HepG2 (cell line): ENCODE results near the gene CD302. TPM values are rescaled to one million over a fixed set of nuclear protein-coding genes. Genes with fewer than 3 reads are reported as not detected.

Experiments used
- ATAC-seq: fragments of 200-7000 bp; cut with Tn5 transposase; 3 replicates; pipeline ENCODE4 v1.9.1; 2020; ENCODE audit warnings: mild to moderate bottlenecking, moderate library complexity
- BruUV-seq: library from RNA; stranded (reverse); fragments of 400-500 nt; replicated peaks from 2 replicates; lab custom pipeline; 2021; lab: Mats Ljungman, UMichigan
- CTCF ChIA-PET: fragments of 300-600 bp; formaldehyde crosslinking; extraction: SDS; loops from one replicate; lab custom pipeline; 2021; ENCODE audit warnings: low total read pairs, inconsistent platforms, low intra/inter-chr PET ratio; lab: Yijun Ruan, JAX
- POLR2A ChIA-PET: fragments of 350-600 bp; sonication (Branson Sonifier 250); formaldehyde crosslinking; loops from one replicate; lab custom pipeline; 2020; ENCODE audit warnings: antibody characterized with exemption, inconsistent platforms; lab: Yijun Ruan, JAX
- DNase-seq: peaks from one replicate; pipeline ENCODE4 v3.0.0-alpha.2; 2015; ENCODE audit warnings: low spot score
- FAIRE-seq: peaks from 3 replicates; lab custom pipeline; 2011; peaks lifted over from hg19 to GRCh38; lab: Jason Lieb, UNC
- H2AFZ ChIP-seq: one replicate; pipeline ENCODE4 v1.6.1; 2011; ENCODE audit warnings: low read length, inconsistent platforms
- H3K27ac ChIP-seq: fragments of 300-600 bp; 3 replicates; pipeline ENCODE4 v1.8.0; 2011; ENCODE audit warnings: mixed run types, mild to moderate bottlenecking, mixed read lengths, low read length, inconsistent platforms; ENCODE audit not compliant: insufficient read depth; ENCODE audit errors: extremely low read length
- H3K27me3 ChIP-seq, 2 experiments: fragments of 200-600 bp in 1 of 2; 2 replicates in 1 of 2; 3 replicates in 1 of 2; pipeline versions ENCODE4 v1.6.0 to v1.8.0; 2011; ENCODE audit warnings: low read length in 2 of 2, mild to moderate bottlenecking in 2 of 2, moderate library complexity in 2 of 2, inconsistent platforms in 1 of 2; ENCODE audit not compliant: insufficient read depth in 2 of 2, control insufficient read depth in 1 of 2
- H3K36me3 ChIP-seq, 2 experiments: fragments of 200-600 bp in 1 of 2; replicated peaks in 1 of 2; 2 replicates in 1 of 2; 3 replicates in 1 of 2; pipeline versions ENCODE4 v1.5.1 to v1.8.0; 2011; ENCODE audit warnings: low read length in 2 of 2, inconsistent platforms in 1 of 2; ENCODE audit not compliant: insufficient read depth in 2 of 2, control insufficient read depth in 1 of 2
- H3K4me1 ChIP-seq: 2 replicates; pipeline ENCODE4 v1.5.1; 2012; ENCODE audit warnings: low read length, inconsistent platforms; ENCODE audit not compliant: insufficient read depth
- H3K4me2 ChIP-seq: 2 replicates; pipeline ENCODE4 v1.6.0; 2011; ENCODE audit warnings: low read depth, low read length, inconsistent platforms
- H3K4me3 ChIP-seq, 3 experiments: fragments of 200-600 bp in 1 of 3; sonication (generic), shearing (Covaris generic) in 1 of 3; replicated peaks in 1 of 3; 2 replicates each; pipeline ENCODE4 v1.5.1; 2011 to 2016; ENCODE audit warnings: low read length in 3 of 3, inconsistent platforms in 2 of 3, low read depth in 2 of 3, mild to moderate bottlenecking in 2 of 3, control low read depth in 1 of 3, mixed read lengths in 1 of 3; ENCODE audit not compliant: insufficient read depth in 1 of 3
- H3K79me2 ChIP-seq: one replicate; pipeline ENCODE4 v1.6.1; 2011; ENCODE audit warnings: low read length, inconsistent platforms; ENCODE audit not compliant: insufficient read depth
- H3K9ac ChIP-seq: 2 replicates; pipeline ENCODE4 v1.6.0; 2011; ENCODE audit warnings: mild to moderate bottlenecking, low read depth, low read length, inconsistent platforms; ENCODE audit not compliant: insufficient read depth
- H3K9me3 ChIP-seq: 2 replicates; pipeline ENCODE4 v1.5.1; 2012; ENCODE audit warnings: mild to moderate bottlenecking, low read length
- H4K20me1 ChIP-seq: 2 replicates; pipeline ENCODE4 v1.6.0; 2011; ENCODE audit warnings: inconsistent platforms, mild to moderate bottlenecking, low read length, moderate library complexity; ENCODE audit not compliant: insufficient read depth
- ADNP ChIP-seq: sonication (generic); formaldehyde crosslinking; IDR thresholded peaks from 2 replicates; pipeline ENCODE4 v1.4.0; 2020; ENCODE audit warnings: missing genetic modification reagents
- CHCHD3 ChIP-seq: sonication (generic); formaldehyde crosslinking; IDR thresholded peaks from 2 replicates; pipeline ENCODE4 v1.8.0; 2022; ENCODE audit warnings: mild to moderate bottlenecking, missing genetic modification reagents, moderate library complexity
- ELF4 ChIP-seq: sonication (generic); formaldehyde crosslinking; IDR thresholded peaks from 2 replicates; pipeline ENCODE4 v1.5.0; 2020; ENCODE audit warnings: missing genetic modification reagents, mild to moderate bottlenecking, moderate library complexity, borderline replicate concordance
- FIP1L1 ChIP-seq: fragments of 200-400 bp; formaldehyde crosslinking; IDR thresholded peaks from 2 replicates; pipeline ENCODE4 v1.6.1; 2018; ENCODE audit warnings: low read depth, mild to moderate bottlenecking, low read length, moderate library complexity, borderline replicate concordance; ENCODE audit not compliant: insufficient read depth
- KAT7 ChIP-seq: IDR thresholded peaks from 2 replicates; pipeline ENCODE4 v1.6.1; 2018; ENCODE audit warnings: borderline replicate concordance, missing compliant biosample characterization
- KLF11 ChIP-seq: IDR thresholded peaks from 2 replicates; pipeline ENCODE4 v1.6.1; 2016; ENCODE audit warnings: missing compliant biosample characterization
- NCOR1 ChIP-seq: fragments of 200-600 bp; sonication (generic); IDR thresholded peaks from 2 replicates; pipeline ENCODE4 v1.7.0; 2017; ENCODE audit warnings: antibody characterized with exemption, low read length, borderline replicate concordance
- ONECUT2 ChIP-seq: sonication (generic); formaldehyde crosslinking; IDR thresholded peaks from 2 replicates; pipeline ENCODE4 v1.4.0; 2020; ENCODE audit warnings: missing genetic modification reagents
- POLR2A ChIP-seq, 2 experiments: IDR thresholded peaks; 2 replicates each; pipeline ENCODE4 v1.6.1; 2011; ENCODE audit warnings: low read depth in 2 of 2, low read length in 2 of 2, mild to moderate bottlenecking in 1 of 2, moderate library complexity in 1 of 2; ENCODE audit not compliant: insufficient read depth in 1 of 2
- RAD21 ChIP-seq: fragments of 450-650 bp; formaldehyde crosslinking; IDR thresholded peaks from 2 replicates; pipeline ENCODE4 v1.5.0; 2020; ENCODE audit warnings: mild to moderate bottlenecking
- RBM22 ChIP-seq: fragments of 200-400 bp; formaldehyde crosslinking; optimal IDR thresholded peaks from 2 replicates; pipeline ENCODE3; 2017; ENCODE audit warnings: mild to moderate bottlenecking, low read length, moderate library complexity
- ZFP37 ChIP-seq: sonication (generic); formaldehyde crosslinking; IDR thresholded peaks from 2 replicates; pipeline ENCODE4 v1.4.0; 2020; ENCODE audit warnings: missing genetic modification reagents, borderline replicate concordance
- ZNF691 ChIP-seq: sonication (generic); formaldehyde crosslinking; IDR thresholded peaks from 2 replicates; pipeline ENCODE4 v1.4.0; 2020; ENCODE audit warnings: missing genetic modification reagents, low read depth, mild to moderate bottlenecking, borderline replicate concordance
- WGBS: methylation state at CpG from one replicate; pipeline ENCODE4 v1.1.6; 2017; ENCODE audit warnings: low lambda C conversion rate; 5-methylcytosine and 5-hydroxymethylcytosine counted together
- in situ Hi-C: cut with HindIII; loops from 2 replicates; pipeline ENCODE4 v1.10.0; 2017; ENCODE audit warnings: low pct_unique_long_range_greater_than_20kb; ENCODE audit not compliant: extremely low pct_ligation_motif_present
- intact Hi-C: fragments of 100-400 bp; cut with micrococcal nuclease; formaldehyde crosslinking; loops from one replicate; pipeline ENCODE4 v1.10.0; 2022; ENCODE audit not compliant: unreplicated experiment
- polyA plus RNA-seq, 8 experiments: library from polyadenylated mRNA; depleted of rRNA in 3 of 8; stranded (reverse) in 7 of 8; unstranded in 1 of 8; fragments of >200 nt; fragmentation: Illumina TruSeq in 4 of 8; extraction: Trizol in 4 of 8; gene quantifications; 2 replicates each; pipeline versions ENCODE4 v1.2.1 to v1.2.3, GENCODE V29; 2011 to 2016; ENCODE audit warnings: low read depth in 4 of 8, missing spikeins in 1 of 8, mixed read lengths in 1 of 8; ENCODE audit not compliant: insufficient read depth in 1 of 8
- total RNA-seq, 5 experiments: library from RNA; depleted of rRNA; stranded (reverse); fragments of >200 nt; fragmentation: Illumina TruSeq; extraction: Trizol; gene quantifications; 2 replicates each; pipeline ENCODE4 v1.2.3, GENCODE V29; 2016; ENCODE audit warnings: low read depth in 1 of 5
- TF ChIP-seq, protein P1 (sequence below): sonication (generic); formaldehyde crosslinking; IDR thresholded peaks from 2 replicates; pipeline ENCODE4 v1.4.0; 2020; ENCODE audit warnings: missing genetic modification reagents

Gene CD302
- total and polyA plus RNA-seq, 2 of the 13 experiments (the other 11 are each of a cell fraction or from before 2014, with no cell fraction given), result 8.0 to 15.6 TPM

DNA sequence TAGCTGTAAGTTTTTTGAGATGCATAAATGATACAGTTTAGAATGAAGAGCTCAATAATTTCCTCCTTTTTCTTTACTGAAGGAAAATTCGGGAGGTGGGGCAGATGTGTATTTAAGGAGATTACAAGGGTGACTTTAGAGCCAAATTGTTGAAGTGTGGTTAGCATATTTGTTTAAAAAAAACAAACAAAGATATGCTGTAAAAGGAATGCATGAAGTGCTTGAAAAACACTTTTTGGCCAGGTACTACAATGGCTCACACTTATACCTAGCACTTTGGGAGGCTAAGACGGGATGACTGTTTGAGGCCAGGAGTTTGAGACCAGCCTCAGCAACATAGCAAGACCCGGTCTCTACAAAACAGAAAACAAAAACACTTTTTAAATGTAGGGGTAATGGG, 38.4 kb downstream of the CD302 start:
- no peaks in the 10 kb centered on the region for H3K27me3 ChIP-seq
- intact Hi-C loops, result loop anchor here (5.0 kb wide), 1 partner anchor 183 kb away; no protein-coding TSS in a partner anchor
- no peaks in the 10 kb centered on the region; the same call in 1 of the 2 replicates for H4K20me1 ChIP-seq
- DNase-seq (no peak), FAIRE-seq (no peak), ATAC-seq (no peak)
- in situ Hi-C loops, result no loop called here
- no peak overlapping the region for H2AFZ ChIP-seq
- H3K4me2 ChIP-seq, result no peak overlapping the region
- BruUV-seq, result no TSS peak
- no peak overlapping the region for H3K4me3 ChIP-seq
- CTCF ChIA-PET, result no interaction called here
- H3K4me1 ChIP-seq, result no peaks in the 10 kb centered on the region
- no peak for TF ChIP-seq KLF11 (CRISPR knock-in tag)
- TF ChIP-seq POLR2A (IDR thresholded peaks at IDR 0.05; ENCODE audit: insufficient read depth in 1 of 2, low read depth in 2 of 2, low read length in 2 of 2), result no peak
- TF ChIP-seq NCOR1, result no peak
- no peak for TF ChIP-seq ELF4 (CRISPR knock-in tag)
- TF ChIP-seq KAT7, result no peak
- TF ChIP-seq RBM22, result peak; percentile 44
- no peak for TF ChIP-seq FIP1L1
- POLR2A ChIA-PET, result no interaction called here
- no peak overlapping the region for H3K27ac ChIP-seq
- H3K36me3 ChIP-seq, result peaks cover 20 to 84% of the 10 kb centered on the region in 2 experiments
- H3K9ac ChIP-seq, result no peak overlapping the region
- WGBS, result 93% methylated on average over 3 of the region's 3 CpGs
- no peaks in the 10 kb centered on the region for H3K9me3 ChIP-seq
- no peaks in the 10 kb centered on the region for H3K79me2 ChIP-seq

DNA sequence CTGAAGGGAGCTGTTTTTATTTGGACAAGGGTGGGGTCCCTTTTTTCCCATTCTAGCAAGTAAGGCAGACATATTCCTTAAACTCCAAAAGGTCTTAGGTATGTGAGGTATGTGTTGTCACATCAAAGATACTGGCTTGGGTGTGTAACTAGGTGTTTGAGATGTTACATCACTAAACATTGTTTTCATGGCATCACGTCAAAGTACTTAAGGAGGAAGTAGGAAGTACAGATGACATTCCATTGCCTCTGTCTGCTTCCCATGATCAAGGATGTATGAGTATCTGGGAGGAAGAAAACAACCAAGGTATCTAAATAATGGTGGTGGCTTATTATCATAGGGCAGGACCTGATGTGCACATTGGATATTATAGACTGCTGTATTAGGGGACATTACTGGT, 39.3 kb downstream of the CD302 start:
- no TSS peak for BruUV-seq
- H3K27me3 ChIP-seq, result no peaks in the 10 kb centered on the region
- DNase-seq (no peak), FAIRE-seq (no peak), ATAC-seq (no peak)
- H3K4me1 ChIP-seq, result no peaks in the 10 kb centered on the region
- no peaks in the 10 kb centered on the region; the same call in 1 of the 2 replicates for H4K20me1 ChIP-seq
- POLR2A ChIA-PET, result interaction anchor here (0.6 kb wide), 1 partner anchor 144 kb away, joined by 3 read pairs; no protein-coding TSS in a partner anchor
- no peaks in the 10 kb centered on the region for H3K9me3 ChIP-seq
- H3K36me3 ChIP-seq, result peaks cover 24 to 89% of the 10 kb centered on the region in 2 experiments
- intact Hi-C loops, result loop anchor here (5.0 kb wide), 1 partner anchor 184 kb away; no protein-coding TSS in a partner anchor
- no peak overlapping the region for H3K9ac ChIP-seq
- in situ Hi-C loops, result no loop called here
- 86% methylated on average over 1 of the region's 1 CpG for WGBS
- H2AFZ ChIP-seq, result no peak overlapping the region
- no peak overlapping the region for H3K4me3 ChIP-seq
- peaks cover under 1% of the 10 kb centered on the region for H3K79me2 ChIP-seq
- H3K27ac ChIP-seq, result no peak overlapping the region
- CTCF ChIA-PET, result no interaction called here
- H3K4me2 ChIP-seq, result no peak overlapping the region
- TF ChIP-seq ONECUT2, result no peak
- no peak for TF ChIP-seq ZNF691 (CRISPR knock-in tag)
- TF ChIP-seq RAD21, result no peak
- TF ChIP-seq ADNP (CRISPR knock-in tag), result no peak
- no peak for TF ChIP-seq CHCHD3 (CRISPR knock-in tag)
- TF ChIP-seq, protein P1, sequence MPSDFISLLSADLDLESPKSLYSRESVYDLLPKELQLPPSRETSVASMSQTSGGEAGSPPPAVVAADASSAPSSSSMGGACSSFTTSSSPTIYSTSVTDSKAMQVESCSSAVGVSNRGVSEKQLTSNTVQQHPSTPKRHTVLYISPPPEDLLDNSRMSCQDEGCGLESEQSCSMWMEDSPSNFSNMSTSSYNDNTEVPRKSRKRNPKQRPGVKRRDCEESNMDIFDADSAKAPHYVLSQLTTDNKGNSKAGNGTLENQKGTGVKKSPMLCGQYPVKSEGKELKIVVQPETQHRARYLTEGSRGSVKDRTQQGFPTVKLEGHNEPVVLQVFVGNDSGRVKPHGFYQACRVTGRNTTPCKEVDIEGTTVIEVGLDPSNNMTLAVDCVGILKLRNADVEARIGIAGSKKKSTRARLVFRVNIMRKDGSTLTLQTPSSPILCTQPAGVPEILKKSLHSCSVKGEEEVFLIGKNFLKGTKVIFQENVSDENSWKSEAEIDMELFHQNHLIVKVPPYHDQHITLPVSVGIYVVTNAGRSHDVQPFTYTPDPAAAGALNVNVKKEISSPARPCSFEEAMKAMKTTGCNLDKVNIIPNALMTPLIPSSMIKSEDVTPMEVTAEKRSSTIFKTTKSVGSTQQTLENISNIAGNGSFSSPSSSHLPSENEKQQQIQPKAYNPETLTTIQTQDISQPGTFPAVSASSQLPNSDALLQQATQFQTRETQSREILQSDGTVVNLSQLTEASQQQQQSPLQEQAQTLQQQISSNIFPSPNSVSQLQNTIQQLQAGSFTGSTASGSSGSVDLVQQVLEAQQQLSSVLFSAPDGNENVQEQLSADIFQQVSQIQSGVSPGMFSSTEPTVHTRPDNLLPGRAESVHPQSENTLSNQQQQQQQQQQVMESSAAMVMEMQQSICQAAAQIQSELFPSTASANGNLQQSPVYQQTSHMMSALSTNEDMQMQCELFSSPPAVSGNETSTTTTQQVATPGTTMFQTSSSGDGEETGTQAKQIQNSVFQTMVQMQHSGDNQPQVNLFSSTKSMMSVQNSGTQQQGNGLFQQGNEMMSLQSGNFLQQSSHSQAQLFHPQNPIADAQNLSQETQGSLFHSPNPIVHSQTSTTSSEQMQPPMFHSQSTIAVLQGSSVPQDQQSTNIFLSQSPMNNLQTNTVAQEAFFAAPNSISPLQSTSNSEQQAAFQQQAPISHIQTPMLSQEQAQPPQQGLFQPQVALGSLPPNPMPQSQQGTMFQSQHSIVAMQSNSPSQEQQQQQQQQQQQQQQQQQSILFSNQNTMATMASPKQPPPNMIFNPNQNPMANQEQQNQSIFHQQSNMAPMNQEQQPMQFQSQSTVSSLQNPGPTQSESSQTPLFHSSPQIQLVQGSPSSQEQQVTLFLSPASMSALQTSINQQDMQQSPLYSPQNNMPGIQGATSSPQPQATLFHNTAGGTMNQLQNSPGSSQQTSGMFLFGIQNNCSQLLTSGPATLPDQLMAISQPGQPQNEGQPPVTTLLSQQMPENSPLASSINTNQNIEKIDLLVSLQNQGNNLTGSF (CRISPR knock-in tag), result no peak
- TF ChIP-seq ZFP37 (CRISPR knock-in tag), result no peak
